Neural cell (in vitro differentiated cells): ENCODE measurements around the gene LDLRAD4. TPM values are rescaled to one million over a fixed set of nuclear protein-coding genes. Genes with fewer than 3 reads are reported as not detected.

Source experiments
- H2AFZ ChIP-seq: fragments of 200-600, 300-800 bp; sonication (generic), shearing (Covaris generic); 2 replicates; pipeline ENCODE4 v1.6.0; 2014; ENCODE audit warnings: low read depth, mild to moderate bottlenecking, antibody characterized with exemption, low read length, moderate library complexity
- H3F3A ChIP-seq: fragments of 200-600 bp; shearing (Covaris generic); 2 replicates; pipeline ENCODE4 v1.6.1; 2016; ENCODE audit warnings: mild to moderate bottlenecking, moderate library complexity, mixed read lengths, antibody characterized with exemption, low read length; ENCODE audit not compliant: insufficient read depth, poor library complexity, severe bottlenecking
- H3K27ac ChIP-seq: fragments of 200-600, 300-800 bp; sonication (generic), shearing (Covaris generic); 2 replicates; pipeline ENCODE4 v1.5.1; 2014; ENCODE audit warnings: mild to moderate bottlenecking, low read length, moderate library complexity
- H3K27me3 ChIP-seq: fragments of 300-800, 200-600 bp; sonication (generic), shearing (Covaris generic); 2 replicates; pipeline ENCODE4 v1.6.0; 2014; ENCODE audit warnings: mild to moderate bottlenecking, low read depth, low read length, moderate library complexity; ENCODE audit not compliant: insufficient read depth
- H3K36me3 ChIP-seq: fragments of 300-800, 200-600 bp; sonication (generic), shearing (Covaris generic); 2 replicates; pipeline ENCODE4 v1.5.1; 2014; ENCODE audit warnings: mild to moderate bottlenecking, antibody characterized with exemption, low read length, moderate library complexity; ENCODE audit not compliant: insufficient read depth
- H3K4me2 ChIP-seq: fragments of 300-800, 200-600 bp; sonication (generic), shearing (Covaris generic); 2 replicates; pipeline ENCODE4 v1.6.0; 2014; ENCODE audit warnings: mild to moderate bottlenecking, low read length
- H3K4me3 ChIP-seq: fragments of 300-800, 200-600 bp; sonication (generic), shearing (Covaris generic); 2 replicates; pipeline ENCODE4 v1.5.1; 2014; ENCODE audit warnings: mild to moderate bottlenecking, low read length, moderate library complexity
- H3K79me2 ChIP-seq: fragments of 200-600 bp; shearing (Covaris generic); replicated peaks from 2 replicates; pipeline ENCODE4 v1.6.0; 2014; ENCODE audit warnings: mild to moderate bottlenecking, low read length, moderate library complexity; ENCODE audit not compliant: insufficient read depth
- H3K9ac ChIP-seq: fragments of 300-800, 200-600 bp; sonication (generic), shearing (Covaris generic); 2 replicates; pipeline ENCODE4 v1.6.1; 2016; ENCODE audit warnings: mild to moderate bottlenecking, low read length, mixed read lengths
- H3K9me2 ChIP-seq: fragments of 200-600 bp; shearing (Covaris generic); 2 replicates; pipeline ENCODE4 v1.6.1; 2016; ENCODE audit warnings: mild to moderate bottlenecking, low read length, mixed read lengths; ENCODE audit not compliant: insufficient read depth
- H3K9me3 ChIP-seq: fragments of 200-600, 300-800 bp; sonication (generic), shearing (Covaris generic); 2 replicates; pipeline ENCODE4 v1.6.1; 2016; ENCODE audit warnings: mild to moderate bottlenecking, mixed run types, low read length, moderate library complexity, mixed read lengths
- H4K20me1 ChIP-seq: fragments of 200-600 bp; shearing (Covaris generic); 2 replicates; pipeline ENCODE4 v1.6.1; 2016; ENCODE audit warnings: mild to moderate bottlenecking, mixed run types; ENCODE audit not compliant: insufficient read depth
- CTCF ChIP-seq: fragments of 450-650 bp; IDR thresholded peaks from 2 replicates; pipeline ENCODE4 v1.5.1; 2014; ENCODE audit warnings: antibody characterized with exemption, mild to moderate bottlenecking, moderate library complexity; ENCODE audit not compliant: poor library complexity, severe bottlenecking
- EP300 ChIP-seq: fragments of 450-650 bp; conservative IDR thresholded peaks from 2 replicates; pipeline ENCODE4 v1.6.1; 2014; ENCODE audit warnings: antibody characterized with exemption, mild to moderate bottlenecking, moderate library complexity; ENCODE audit not compliant: poor library complexity, severe bottlenecking
- EZH2 ChIP-seq: fragments of 200-600, 300-800 bp; shearing (Covaris generic), sonication (generic); IDR thresholded peaks from 2 replicates; pipeline ENCODE4 v1.6.1; 2014; ENCODE audit warnings: antibody characterized with exemption, low read length, borderline replicate concordance, mild to moderate bottlenecking; ENCODE audit not compliant: insufficient read depth, poor library complexity, severe bottlenecking
- MXI1 ChIP-seq: fragments of 450-650 bp; conservative IDR thresholded peaks from 2 replicates; pipeline ENCODE4 v1.6.1; 2014; ENCODE audit warnings: antibody characterized with exemption, mild to moderate bottlenecking; ENCODE audit not compliant: poor library complexity, severe bottlenecking
- POLR2AphosphoS5 ChIP-seq: IDR thresholded peaks from 2 replicates; pipeline ENCODE4 v1.6.1; 2012
- RAD21 ChIP-seq: fragments of 450-650 bp; conservative IDR thresholded peaks from 2 replicates; pipeline ENCODE4 v1.6.1; 2014; ENCODE audit warnings: antibody characterized with exemption, mild to moderate bottlenecking, moderate library complexity
- REST ChIP-seq: IDR thresholded peaks from 2 replicates; pipeline ENCODE4 v1.6.1; 2012; ENCODE audit warnings: borderline replicate concordance
- SMC3 ChIP-seq: fragments of 450-650 bp; conservative IDR thresholded peaks from 2 replicates; pipeline ENCODE4 v1.6.1; 2014; ENCODE audit warnings: antibody characterized with exemption, mild to moderate bottlenecking, moderate library complexity; ENCODE audit not compliant: poor library complexity
- TAF1 ChIP-seq: IDR thresholded peaks from 2 replicates; pipeline ENCODE4 v1.6.1; 2012; ENCODE audit warnings: low read depth
- polyA plus RNA-seq: library from polyadenylated mRNA; depleted of rRNA; stranded (reverse); fragments of >200 nt; gene quantifications from 2 replicates; pipeline ENCODE4 v1.2.3, GENCODE V29; 2014

Gene LDLRAD4
- polyA plus RNA-seq, 1 donor from 2014 or later = 3.7 TPM

GRCh38 chr18:13409997-13410396 lies 191.4 kb downstream of the LDLRAD4 start:
- Histone ChIP-seq H3K79me2 (no peaks in the 10 kb centered on the region), H3K4me2 (no peak overlapping the region), H4K20me1 (no peaks in the 10 kb centered on the region), H3K4me3 (no peak overlapping the region), H3K27me3 (no peaks in the 10 kb centered on the region), H3K9me2 (no peaks in the 10 kb centered on the region), H3F3A (no peaks in the 10 kb centered on the region), H3K9ac (no peak overlapping the region), H3K27ac (no peak overlapping the region), H3K9me3 (no peaks in the 10 kb centered on the region), H3K36me3 (no peaks in the 10 kb centered on the region), H2AFZ (no peak overlapping the region)
- TF ChIP-seq RAD21 = no peak

GRCh38 chr18:13410471-13410870 lies 191.9 kb downstream of the LDLRAD4 start:
- TF ChIP-seq RAD21 = no peak
- TF ChIP-seq TAF1 = no peak
- TF ChIP-seq EP300 = no peak
- no peak for TF ChIP-seq EZH2
- no peak for TF ChIP-seq REST
- no peak for TF ChIP-seq MXI1
- TF ChIP-seq POLR2AphosphoS5 = no peak
- no peak for TF ChIP-seq SMC3
- TF ChIP-seq CTCF = no peak
- Histone ChIP-seq H4K20me1 (no peaks in the 10 kb centered on the region), H3K9me3 (no peaks in the 10 kb centered on the region), H3K4me3 (no peak overlapping the region), H3K36me3 (no peaks in the 10 kb centered on the region), H3K9ac (no peak overlapping the region), H3K4me2 (no peak overlapping the region), H3K79me2 (no peaks in the 10 kb centered on the region), H2AFZ (no peak overlapping the region), H3K27me3 (no peaks in the 10 kb centered on the region), H3K27ac (no peak overlapping the region), H3K9me2 (no peaks in the 10 kb centered on the region), H3F3A (no peaks in the 10 kb centered on the region)

GRCh38 chr18:13412017-13412416 lies 193.5 kb downstream of the LDLRAD4 start:
- Histone ChIP-seq H3K9ac (no peak overlapping the region), H3K36me3 (no peaks in the 10 kb centered on the region), H3K27ac (no peak overlapping the region), H3K4me3 (no peak overlapping the region), H2AFZ (no peak overlapping the region), H3F3A (no peaks in the 10 kb centered on the region), H3K79me2 (no peaks in the 10 kb centered on the region), H4K20me1 (no peaks in the 10 kb centered on the region), H3K9me2 (no peaks in the 10 kb centered on the region), H3K9me3 (no peaks in the 10 kb centered on the region), H3K4me2 (no peak overlapping the region), H3K27me3 (no peaks in the 10 kb centered on the region)
- TF ChIP-seq EP300 = no peak
- no peak for TF ChIP-seq TAF1
- no peak for TF ChIP-seq MXI1
- TF ChIP-seq POLR2AphosphoS5 = no peak
- TF ChIP-seq RAD21 = no peak
- TF ChIP-seq SMC3 = no peak
- no peak for TF ChIP-seq REST
- no peak for TF ChIP-seq EZH2
- no peak for TF ChIP-seq CTCF
